H1 (cell line): Measurements from ENCODE around the gene APBA2. TPM values are rescaled to one million over a fixed set of nuclear protein-coding genes. Genes with fewer than 3 reads are reported as not detected.

Experiments
- CTCF ChIA-PET: fragments of 300-600 bp; sonication (Branson Sonifier 250); formaldehyde crosslinking; loops from one replicate; lab custom pipeline; 2021; ENCODE audit not compliant: partially characterized antibody; lab: Charles Lee
- POLR2A ChIA-PET: fragments of 300-600 bp; sonication (Branson Sonifier 250); formaldehyde crosslinking; loops from one replicate; lab custom pipeline; 2021; ENCODE audit warnings: inconsistent platforms; ENCODE audit not compliant: partially characterized antibody; lab: Charles Lee
- DNase-seq, 2 experiments: peaks; one replicate each; pipeline versions ENCODE4 v3.0.0 to v3.0.0-alpha.2; 2010 to 2022; ENCODE audit warnings: low spot score in 2 of 2, low read depth in 1 of 2, mixed read lengths in 1 of 2
- FAIRE-seq: peaks from 2 replicates; lab custom pipeline; 2011; peaks lifted over from hg19 to GRCh38; lab: Jason Lieb, UNC
- H2AFZ ChIP-seq: 2 replicates; pipeline ENCODE4 v1.8.1; 2012; ENCODE audit warnings: low read length, inconsistent platforms
- H2AK5ac ChIP-seq: 2 replicates; pipeline ENCODE4 v1.6.1; 2013; ENCODE audit warnings: low read depth, low read length
- H2BK120ac ChIP-seq: replicated peaks from 2 replicates; pipeline ENCODE3; 2013; ENCODE audit warnings: low read depth, low read length, inconsistent platforms
- H2BK12ac ChIP-seq: 2 replicates; pipeline ENCODE4 v1.6.1; 2013; ENCODE audit warnings: low read depth, low read length
- H2BK15ac ChIP-seq: 2 replicates; pipeline ENCODE4 v1.6.1; 2013; ENCODE audit warnings: low read length
- H2BK20ac ChIP-seq: 2 replicates; pipeline ENCODE4 v1.6.1; 2013; ENCODE audit warnings: low read length
- H2BK5ac ChIP-seq: 2 replicates; pipeline ENCODE4 v1.6.1; 2013; ENCODE audit warnings: low read depth, low read length
- H3K14ac ChIP-seq: 2 replicates; pipeline ENCODE4 v1.6.1; 2013; ENCODE audit warnings: inconsistent platforms; ENCODE audit not compliant: insufficient read length
- H3K18ac ChIP-seq: 2 replicates; pipeline ENCODE4 v1.6.1; 2013; ENCODE audit warnings: low read length; ENCODE audit errors: extremely low read depth
- H3K23ac ChIP-seq: 2 replicates; pipeline ENCODE4 v1.6.1; 2013; ENCODE audit warnings: inconsistent platforms; ENCODE audit not compliant: insufficient read length
- H3K23me2 ChIP-seq: 2 replicates; pipeline ENCODE4 v1.6.1; 2013; ENCODE audit warnings: low read depth, low read length
- H3K27ac ChIP-seq: 2 replicates; pipeline ENCODE4 v1.6.1; 2011; ENCODE audit warnings: low read depth, low read length, inconsistent platforms
- H3K27me3 ChIP-seq, 4 experiments: replicated peaks in 1 of 4; 1 replicate in 1 of 4; 2 replicates in 3 of 4; pipeline versions ENCODE4 v1.6.1 to v1.8.1; 2011 to 2013; ENCODE audit warnings: low read length in 3 of 4, mild to moderate bottlenecking in 3 of 4, inconsistent platforms in 2 of 4, mixed read lengths in 2 of 4, moderate library complexity in 1 of 4; ENCODE audit not compliant: control insufficient read depth in 3 of 4, insufficient read depth in 3 of 4; ENCODE audit errors: extremely low read depth in 1 of 4
- H3K36me3 ChIP-seq, 4 experiments: 2 replicates each; pipeline versions ENCODE4 v1.6.1 to v1.8.1; 2011 to 2013; ENCODE audit warnings: mild to moderate bottlenecking in 4 of 4, low read length in 3 of 4, moderate library complexity in 2 of 4, control low read depth in 1 of 4, inconsistent platforms in 1 of 4; ENCODE audit not compliant: insufficient read depth in 4 of 4, control insufficient read depth in 2 of 4
- H3K4ac ChIP-seq: replicated peaks from 2 replicates; pipeline ENCODE3; 2013; ENCODE audit warnings: low read length, low read depth, mixed read lengths, inconsistent platforms; ENCODE audit not compliant: insufficient read length
- H3K4me1 ChIP-seq, 4 experiments: replicated peaks in 1 of 4; 1 replicate in 1 of 4; 2 replicates in 3 of 4; pipeline versions ENCODE4 v1.6.1 to v1.8.1; 2011 to 2013; ENCODE audit warnings: low read length in 3 of 4, inconsistent platforms in 2 of 4, mixed read lengths in 1 of 4; ENCODE audit not compliant: insufficient read depth in 4 of 4, control insufficient read depth in 3 of 4
- H3K4me2 ChIP-seq, 2 experiments: 2 replicates each; pipeline versions ENCODE4 v1.6.1 to v1.8.1; 2011 to 2013; ENCODE audit warnings: low read depth in 2 of 2, low read length in 2 of 2, control low read depth in 1 of 2, inconsistent platforms in 1 of 2, mild to moderate bottlenecking in 1 of 2; ENCODE audit not compliant: insufficient read depth in 1 of 2
- H3K4me3 ChIP-seq, 4 experiments: fragments of 200-600, 300-600 bp in 1 of 4; sonication (generic), shearing (Covaris generic), sonication (Bioruptor Twin) in 1 of 4; 2 replicates each; pipeline versions ENCODE4 v1.5.1 to v1.8.1; 2011 to 2016; ENCODE audit warnings: low read length in 4 of 4, low read depth in 3 of 4, control low read depth in 2 of 4, inconsistent platforms in 2 of 4, mild to moderate bottlenecking in 2 of 4, mixed read lengths in 1 of 4, moderate library complexity in 1 of 4; ENCODE audit not compliant: insufficient read depth in 2 of 4; ENCODE audit errors: extremely low read depth in 1 of 4
- H3K56ac ChIP-seq: replicated peaks from 2 replicates; pipeline ENCODE3; 2013; ENCODE audit warnings: low read depth, mild to moderate bottlenecking, mixed read lengths, low read length, inconsistent platforms; ENCODE audit not compliant: insufficient read length
- H3K79me1 ChIP-seq: 2 replicates; pipeline ENCODE4 v1.6.1; 2013; ENCODE audit warnings: low read depth, low read length, control low read depth
- H3K79me2 ChIP-seq, 2 experiments: 2 replicates each; pipeline versions ENCODE4 v1.6.1 to v1.8.1; 2012 to 2013; ENCODE audit warnings: low read length in 2 of 2, mild to moderate bottlenecking in 2 of 2, inconsistent platforms in 1 of 2; ENCODE audit not compliant: insufficient read depth in 2 of 2, control insufficient read depth in 1 of 2
- H3K9ac ChIP-seq, 4 experiments: replicated peaks in 1 of 4; 1 replicate in 1 of 4; 2 replicates in 3 of 4; pipeline versions ENCODE4 v1.6.1 to v1.8.1; 2011 to 2013; ENCODE audit warnings: low read depth in 3 of 4, low read length in 3 of 4, control low read depth in 2 of 4, mild to moderate bottlenecking in 2 of 4, moderate library complexity in 2 of 4, inconsistent platforms in 1 of 4; ENCODE audit errors: extremely low read depth in 1 of 4
- H3K9me3 ChIP-seq, 2 experiments: 2 replicates each; pipeline versions ENCODE4 v1.6.1 to v1.8.1; 2012 to 2013; ENCODE audit warnings: mild to moderate bottlenecking in 2 of 2, moderate library complexity in 2 of 2, control low read depth in 1 of 2, inconsistent platforms in 1 of 2, low read depth in 1 of 2, low read length in 1 of 2, mixed read lengths in 1 of 2; ENCODE audit not compliant: insufficient read depth in 2 of 2
- H4K20me1 ChIP-seq, 2 experiments: replicated peaks in 1 of 2; 2 replicates each; pipeline versions ENCODE3 to v1.8.1; 2011 to 2013; ENCODE audit warnings: inconsistent platforms in 2 of 2, low read length in 2 of 2, mild to moderate bottlenecking in 1 of 2; ENCODE audit not compliant: insufficient read depth in 2 of 2, control insufficient read depth in 1 of 2
- H4K5ac ChIP-seq: 2 replicates; pipeline ENCODE4 v1.6.1; 2013; ENCODE audit warnings: low read length, low read depth, mixed read lengths, inconsistent platforms; ENCODE audit not compliant: insufficient read length
- H4K8ac ChIP-seq: 2 replicates; pipeline ENCODE4 v1.8.0; 2013; ENCODE audit warnings: mild to moderate bottlenecking, moderate library complexity, low read length, inconsistent platforms; ENCODE audit not compliant: insufficient read depth; ENCODE audit errors: extremely low read depth
- H4K91ac ChIP-seq: replicated peaks from 2 replicates; pipeline ENCODE3; 2013; ENCODE audit warnings: low read length, mixed read lengths, inconsistent platforms; ENCODE audit not compliant: insufficient read length
- CREB1 ChIP-seq: IDR thresholded peaks from 2 replicates; pipeline ENCODE4 v1.6.1; 2012; ENCODE audit warnings: inconsistent platforms
- KDM4A ChIP-seq: IDR thresholded peaks from one replicate; pipeline ENCODE4 v1.7.1; 2012; ENCODE audit warnings: low read depth, mild to moderate bottlenecking, moderate library complexity, low read length, inconsistent platforms; ENCODE audit not compliant: severe bottlenecking
- NANOG ChIP-seq: IDR thresholded peaks from 2 replicates; pipeline ENCODE4 v1.6.1; 2011; ENCODE audit warnings: low read length, low read depth, mild to moderate bottlenecking, inconsistent platforms; ENCODE audit not compliant: insufficient read depth, poor library complexity, severe bottlenecking
- TAF7 ChIP-seq: optimal IDR thresholded peaks from 2 replicates; pipeline ENCODE3; 2011; ENCODE audit warnings: low read depth, mild to moderate bottlenecking, inconsistent platforms, low read length, moderate library complexity, borderline replicate concordance
- WGBS, 2 experiments: shearing (Covaris generic) in 1 of 2; methylation state at CpG; one replicate each; pipeline versions ENCODE4 v1.1.6 to v1.1.7; 2013 to 2015; ENCODE audit warnings: low lambda C conversion rate in 2 of 2, mixed read lengths in 2 of 2, inconsistent platforms in 1 of 2, low coverage in 1 of 2, missing lambda C conversion rate in 1 of 2; ENCODE audit not compliant: insufficient replicate concordance in 2 of 2, insufficient coverage in 1 of 2, insufficient read length in 1 of 2; ENCODE audit errors: extremely low coverage in 1 of 2, missing lambda C conversion rate in 1 of 2; 5-methylcytosine and 5-hydroxymethylcytosine counted together
- polyA plus RNA-seq, 7 experiments: library from polyadenylated mRNA; depleted of rRNA in 3 of 7; stranded (reverse) in 5 of 7; unstranded in 2 of 7; fragments of >200 nt in 5 of 7; fragments of 200-250 nt in 2 of 7; gene quantifications; 1 replicate in 5 of 7; 2 replicates in 1 of 7; 4 replicates in 1 of 7; pipeline versions ENCODE4 v1.2.1 to v1.2.3, GENCODE V29; 2011 to 2013; ENCODE audit warnings: missing spikeins in 2 of 7, mixed read lengths in 2 of 7
- total RNA-seq: library from RNA; stranded (reverse); fragmentation: NEBNext Ultra II Directional; extraction: Animal tissue kit (Norgen Biotek cat#: 25700); gene quantifications from 2 replicates; pipeline ENCODE4 v1.2.1, GENCODE V29; 2021
- TF ChIP-seq, protein P1 (sequence below): IDR thresholded peaks from 2 replicates; pipeline ENCODE4 v1.6.1; 2011; ENCODE audit warnings: low read length, improper control_type of control experiment
- TF ChIP-seq, protein P2 (sequence below): IDR thresholded peaks from 2 replicates; pipeline ENCODE4 v1.6.1; 2011; ENCODE audit warnings: low read depth, mild to moderate bottlenecking, low read length; ENCODE audit not compliant: insufficient read depth

Gene APBA2
- total and polyA plus RNA-seq, 2 of the 8 experiments (the other 6 are each of a cell fraction or from before 2014, with no cell fraction given) = 15.5 to 19.0 TPM

DNA sequence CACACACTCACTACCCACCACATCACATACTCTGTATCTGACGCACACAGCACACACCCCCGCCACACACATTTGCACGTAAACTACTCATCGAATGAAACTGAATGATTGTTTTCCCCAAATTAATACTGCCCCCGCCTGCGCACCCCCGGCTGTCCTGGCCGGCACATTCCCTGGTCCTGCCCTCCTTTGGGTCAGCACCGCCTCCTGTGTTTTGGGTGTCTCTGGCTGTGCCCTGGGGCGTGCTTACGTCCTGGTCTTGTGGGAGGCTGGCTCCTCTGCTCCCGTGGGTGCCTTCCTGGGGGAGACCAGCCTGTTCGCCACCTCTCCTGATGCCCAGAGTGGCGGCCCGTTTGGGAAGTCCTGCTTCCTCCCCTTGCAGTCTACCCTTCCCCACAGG lies 30.2 kb downstream of the APBA2 start:
- POLR2A ChIA-PET = no interaction called here
- TF ChIP-seq KDM4A = no peak
- TF ChIP-seq, protein P1, sequence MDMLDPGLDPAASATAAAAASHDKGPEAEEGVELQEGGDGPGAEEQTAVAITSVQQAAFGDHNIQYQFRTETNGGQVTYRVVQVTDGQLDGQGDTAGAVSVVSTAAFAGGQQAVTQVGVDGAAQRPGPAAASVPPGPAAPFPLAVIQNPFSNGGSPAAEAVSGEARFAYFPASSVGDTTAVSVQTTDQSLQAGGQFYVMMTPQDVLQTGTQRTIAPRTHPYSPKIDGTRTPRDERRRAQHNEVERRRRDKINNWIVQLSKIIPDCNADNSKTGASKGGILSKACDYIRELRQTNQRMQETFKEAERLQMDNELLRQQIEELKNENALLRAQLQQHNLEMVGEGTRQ = no peak
- TF ChIP-seq, protein P2, sequence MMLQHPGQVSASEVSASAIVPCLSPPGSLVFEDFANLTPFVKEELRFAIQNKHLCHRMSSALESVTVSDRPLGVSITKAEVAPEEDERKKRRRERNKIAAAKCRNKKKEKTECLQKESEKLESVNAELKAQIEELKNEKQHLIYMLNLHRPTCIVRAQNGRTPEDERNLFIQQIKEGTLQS = no peak
- TF ChIP-seq NANOG = no peak
- no peak for TF ChIP-seq TAF7
- TF ChIP-seq CREB1 = no peak
- TF ChIP-seq, all 59 proteins: peak for 0
- CTCF ChIA-PET = no interaction called here
- Histone ChIP-seq H3K56ac (no peak overlapping the region), H3K14ac (no peak overlapping the region), H3K79me1 (peaks cover 8% of the 10 kb centered on the region), H2AFZ (no peak overlapping the region), H3K4ac (peak overlapping the region; percentile 48), H3K23me2 (peaks cover 11% of the 10 kb centered on the region; the same call in 1 of the 2 replicates), H2AK5ac (peak overlapping the region; percentile 30; the same call in 1 of the 2 replicates), H4K91ac (no peak overlapping the region), H2BK12ac (peak overlapping the region; percentile 0; the same call in 1 of the 2 replicates), H2BK20ac (no peak overlapping the region), H2BK5ac (peak overlapping the region; percentile 0; the same call in 1 of the 2 replicates), H3K27ac (no peak overlapping the region), H3K18ac (no peak overlapping the region), H3K9me3 (no peaks in the 10 kb centered on the region), H3K36me3 (no peaks in the 10 kb centered on the region; a peak in 1 of 8 replicates), H4K5ac (no peak overlapping the region), H3K23ac (no peak overlapping the region), H4K8ac (no peak overlapping the region), H3K79me2 (no peaks in the 10 kb centered on the region), H3K27me3 (no peaks in the 10 kb centered on the region), H3K4me1 (peaks cover 8 to 28% (median 16%) of the 10 kb centered on the region in 4 experiments), H2BK120ac (no peak overlapping the region), H3K9ac (no peak overlapping the region), H3K4me2 (no peak overlapping the region), H4K20me1 (peaks cover 0 to 11% of the 10 kb centered on the region in 2 experiments), H2BK15ac (peak overlapping the region; percentile 10; the same call in 1 of the 2 replicates), H3K4me3 (no peak overlapping the region)
- DNase-seq (no peak), FAIRE-seq (no peak)
- WGBS, 2 experiments = 93% methylated on average over 15 of the region's 15 CpGs; no CpG with 5 or more reads in 1 of the 2 experiments
